GM19467 (cell line): ENCODE results near the gene SNAPC5.
"Not testable (repeated sequence)": the region's sequence is repeated elsewhere in the genome, so short reads cannot be mapped to it uniquely, and the experiment has no call there.

Source experiments
- ATAC-seq: cut with Tn5 transposase; IDR thresholded peaks from one replicate; pipeline ENCODE4 v1.9.1; 2021; ENCODE audit warnings: mild to moderate bottlenecking, moderate library complexity; ENCODE audit not compliant: unreplicated experiment

The SNAPC5 gene

GRCh38 chr15:66497502-66498455 is at the start of gene SNAPC5:
SNAPC5 (minus strand) TSS chr15:66497762; CDS start chr15:66497731, 31 bp downstream.
- ATAC-seq = peak; percentile 73

GRCh38 chr15:66545255-66545654 is 47.7 kb upstream of the SNAPC5 start:
- ATAC-seq = no peak

GRCh38 chr15:66542896-66543295 is 45.3 kb upstream of the SNAPC5 start:
- no peak for ATAC-seq

GRCh38 chr15:66535056-66535455 is 37.5 kb upstream of the SNAPC5 start:
- ATAC-seq = no peak

GRCh38 chr15:66524838-66525237 is 27.3 kb upstream of the SNAPC5 start:
- no peak for ATAC-seq

- ATAC-seq = no peak
Measured at GRCh38 chr15:66523926-66524325, 26.4 kb upstream of the SNAPC5 start.

GRCh38 chr15:66515901-66516322 is 18.4 kb upstream of the SNAPC5 start:
- ATAC-seq = no peak

- no peak for ATAC-seq
Measured at GRCh38 chr15:66514586-66514985, 17.0 kb upstream of the SNAPC5 start.

GRCh38 chr15:66508293-66508883 is 10.8 kb upstream of the SNAPC5 start:
- no peak for ATAC-seq

- no peak for ATAC-seq
Measured at GRCh38 chr15:66505818-66506217, 8.3 kb upstream of the SNAPC5 start.

GRCh38 chr15:66505430-66505811 is 7.9 kb upstream of the SNAPC5 start:
- ATAC-seq = peak; percentile 4

GRCh38 chr15:66504563-66505429 is 7.2 kb upstream of the SNAPC5 start, which contains the start of the genes RPL4 and ZWILCH:
RPL4 (minus strand) TSS chr15:66504855; CDS start chr15:66504790, 65 bp downstream.
ZWILCH (plus strand) TSS chr15:66505326; CDS start chr15:66505339, 13 bp downstream.
- ATAC-seq = peak; percentile 70

GRCh38 chr15:66503780-66504562 is 6.4 kb upstream of the SNAPC5 start:
- ATAC-seq = no peak

- ATAC-seq = not testable (repeated sequence)
Measured at GRCh38 chr15:66503041-66503648, 5.6 kb upstream of the SNAPC5 start.

GRCh38 chr15:66502491-66502890 is 4.9 kb upstream of the SNAPC5 start:
- no peak for ATAC-seq

- ATAC-seq = not testable (repeated sequence)
Measured at GRCh38 chr15:66500346-66500745, 2.8 kb upstream of the SNAPC5 start.

GRCh38 chr15:66498501-66499386 is 1.2 kb upstream of the SNAPC5 start:
- ATAC-seq = no peak

GRCh38 chr15:66496951-66497501 is 536 bp downstream of the SNAPC5 start:
- no peak for ATAC-seq
